B cell (primary cell): ENCODE measurements around the gene FAM204A. TPM values are rescaled to one million over a fixed set of nuclear protein-coding genes. Genes with fewer than 3 reads are reported as not detected.

Source experiments
- ATAC-seq: fragments of 200-7000 bp; cut with Tn5 transposase; one replicate; pipeline ENCODE4 v1.10.0; 2021; ENCODE audit warnings: low read depth, mild to moderate bottlenecking, moderate number of reproducible peaks, moderate library complexity
- CTCF ChIA-PET: fragments of 350-600 bp; sonication (Branson Sonifier 250); formaldehyde crosslinking; loops from one replicate; lab custom pipeline; 2021; ENCODE audit warnings: antibody characterized with exemption, inconsistent platforms; lab: Charles Lee
- POLR2A ChIA-PET: fragments of 350-600 bp; sonication (Branson Sonifier 250); formaldehyde crosslinking; loops from one replicate; lab custom pipeline; 2021; ENCODE audit warnings: antibody characterized with exemption; lab: Charles Lee
- DNase-seq: peaks from one replicate; pipeline ENCODE4 v3.0.0; 2013
- H2AFZ ChIP-seq: 2 replicates; pipeline ENCODE4 v1.6.1; 2012; ENCODE audit warnings: mild to moderate bottlenecking, low read depth, low read length; ENCODE audit not compliant: insufficient read depth, poor library complexity, severe bottlenecking
- H3K27ac ChIP-seq, 2 donors: 1 replicate in 1 of 2; 2 replicates in 1 of 2; pipeline ENCODE4 v1.5.1; 2012 to 2013; ENCODE audit warnings: low read length in 2 of 2, mild to moderate bottlenecking in 2 of 2, moderate library complexity in 1 of 2
- H3K27me3 ChIP-seq, 4 experiments: fragments of 200-600 bp in 1 of 4; sonication (generic) in 1 of 4; replicated peaks in 1 of 4; 1 replicate in 2 of 4; 2 replicates in 2 of 4; pipeline versions ENCODE4 v1.6.1 to v1.7.0; 2013 to 2016; ENCODE audit warnings: low read length in 3 of 4, mild to moderate bottlenecking in 2 of 4, mixed read lengths in 1 of 4, moderate library complexity in 1 of 4; ENCODE audit not compliant: insufficient read depth in 4 of 4, control insufficient read depth in 3 of 4; ENCODE audit errors: control extremely low read depth in 1 of 4
- H3K36me3 ChIP-seq, 2 experiments: replicated peaks in 1 of 2; 1 replicate in 1 of 2; 2 replicates in 1 of 2; pipeline versions ENCODE4 v1.6.1 to v1.7.1; 2013; ENCODE audit warnings: low read length in 1 of 2; ENCODE audit not compliant: insufficient read depth in 2 of 2, control insufficient read depth in 1 of 2; ENCODE audit errors: control extremely low read depth in 1 of 2, extremely low read depth in 1 of 2
- H3K4me1 ChIP-seq, 2 donors: fragments of 200-600 bp in 1 of 2; sonication (generic) in 1 of 2; 1 replicate in 1 of 2; 2 replicates in 1 of 2; pipeline versions ENCODE4 v1.5.1 to v1.6.1; 2013 to 2017; ENCODE audit warnings: low read length in 2 of 2; ENCODE audit not compliant: control insufficient read depth in 2 of 2, insufficient read depth in 2 of 2
- H3K4me2 ChIP-seq: replicated peaks from 2 replicates; pipeline ENCODE3; 2012; ENCODE audit warnings: mild to moderate bottlenecking, low read depth, low read length; ENCODE audit not compliant: poor library complexity, severe bottlenecking
- H3K4me3 ChIP-seq, 5 experiments: fragments of 200-600 bp in 1 of 5; sonication (generic) in 1 of 5; 1 replicate in 3 of 5; 2 replicates in 2 of 5; pipeline versions ENCODE4 v1.5.1 to v1.7.0; 2011 to 2016; ENCODE audit warnings: low read length in 4 of 5, mild to moderate bottlenecking in 4 of 5, low read depth in 2 of 5, control low read depth in 1 of 5, moderate library complexity in 1 of 5; ENCODE audit not compliant: insufficient read depth in 1 of 5; ENCODE audit errors: control extremely low read depth in 1 of 5, extremely low read depth in 1 of 5
- H3K79me2 ChIP-seq: fragments of 200-600 bp; sonication (generic); one replicate; pipeline ENCODE4 v1.6.0; 2016; ENCODE audit warnings: low read length; ENCODE audit not compliant: control insufficient read depth, insufficient read depth
- H3K9ac ChIP-seq: fragments of 200-600 bp; sonication (generic); 2 replicates; pipeline ENCODE4 v1.6.1; 2017; ENCODE audit warnings: mild to moderate bottlenecking, low read length, moderate library complexity
- H3K9me3 ChIP-seq, 3 donors: one replicate each; pipeline versions ENCODE4 v1.6.1 to v1.7.1; 2013; ENCODE audit warnings: low read length in 2 of 3; ENCODE audit not compliant: control insufficient read depth in 2 of 3, insufficient read depth in 1 of 3; ENCODE audit errors: control extremely low read depth in 1 of 3
- H4K20me1 ChIP-seq: 2 replicates; pipeline ENCODE4 v1.6.0; 2012; ENCODE audit warnings: mild to moderate bottlenecking, low read length; ENCODE audit not compliant: insufficient read depth, control insufficient read depth, poor library complexity, severe bottlenecking
- H3K27ac Mint-ChIP-seq: one replicate; pipeline ENCODE4 v1.8.0; 2021; ENCODE audit warnings: mixed read lengths
- H3K27me3 Mint-ChIP-seq: one replicate; pipeline ENCODE4 v1.8.0; 2021; ENCODE audit warnings: mixed read lengths
- H3K4me1 Mint-ChIP-seq: one replicate; pipeline ENCODE4 v1.8.0; 2021; ENCODE audit warnings: mixed read lengths
- H3K4me3 Mint-ChIP-seq: one replicate; pipeline ENCODE4 v1.8.0; 2021; ENCODE audit warnings: mixed read lengths
- H3K9me3 Mint-ChIP-seq: one replicate; pipeline ENCODE4 v1.8.0; 2022; ENCODE audit warnings: mixed read lengths; ENCODE audit not compliant: insufficient read depth
- EZH2 ChIP-seq: IDR thresholded peaks from 2 replicates; pipeline ENCODE4 v1.6.1; 2012; ENCODE audit warnings: borderline replicate concordance, low read depth, mild to moderate bottlenecking, moderate library complexity, low read length; ENCODE audit not compliant: insufficient read depth, poor library complexity, severe bottlenecking
- WGBS: methylation state at CpG from one replicate; pipeline ENCODE4 v1.1.5; 2013; ENCODE audit warnings: missing lambda C conversion rate; ENCODE audit not compliant: insufficient coverage; 5-methylcytosine and 5-hydroxymethylcytosine counted together
- intact Hi-C: fragments of 100-400 bp; cut with micrococcal nuclease; formaldehyde crosslinking; loops from one replicate; pipeline ENCODE4 v1.10.0; 2022
- polyA plus RNA-seq: library from polyadenylated mRNA; depleted of rRNA; stranded (reverse); fragments of >200 nt; gene quantifications from 2 replicates; pipeline ENCODE4 v1.2.3, GENCODE V29; 2012
- total RNA-seq, 2 donors: library from RNA; stranded (reverse); fragments of 120-200 nt in 1 of 2; gene quantifications; 1 replicate in 1 of 2; 2 replicates in 1 of 2; pipeline versions ENCODE4 v1.2.3 to v1.2.4, GENCODE V29; 2013 to 2022
- TF ChIP-seq, protein P1 (sequence below): fragments of 200-600 bp; IDR thresholded peaks from one replicate; pipeline ENCODE4 v1.8.0; 2022; ENCODE audit warnings: antibody characterized with exemption, mild to moderate bottlenecking

The FAM204A gene
- total and polyA plus RNA-seq, 2 donors (not counting 1 experiment from before 2014, with no cell fraction given) = 14.2 to 79.8 TPM

GRCh38 chr10:118324140-118324539 is 18.0 kb downstream of the FAM204A start:
- H3K27me3 ChIP-seq = no peaks in the 10 kb centered on the region
- H2AFZ ChIP-seq = no peak overlapping the region
- no peaks in the 10 kb centered on the region for H3K79me2 ChIP-seq
- H3K9me3 ChIP-seq = no peaks in the 10 kb centered on the region
- intact Hi-C loops = no loop called here
- H3K9ac ChIP-seq = no peak overlapping the region
- H3K27ac ChIP-seq = no peak overlapping the region
- H3K36me3 ChIP-seq = peaks cover 7 to 73% of the 10 kb centered on the region in 2 experiments
- no peak overlapping the region for H3K27ac Mint-ChIP-seq
- ChIA-PET POLR2A (interaction anchor here (0.6 kb wide), 1 partner anchor 8 kb away, joined by 5 read pairs; no protein-coding TSS in a partner anchor), CTCF (no interaction called here)
- H3K9me3 Mint-ChIP-seq = no peaks in the 10 kb centered on the region
- 100% methylated on average over 1 of the region's 2 CpGs for WGBS
- H3K4me1 Mint-ChIP-seq = no peaks in the 10 kb centered on the region
- no peak for TF ChIP-seq EZH2
- TF ChIP-seq, protein P1, sequence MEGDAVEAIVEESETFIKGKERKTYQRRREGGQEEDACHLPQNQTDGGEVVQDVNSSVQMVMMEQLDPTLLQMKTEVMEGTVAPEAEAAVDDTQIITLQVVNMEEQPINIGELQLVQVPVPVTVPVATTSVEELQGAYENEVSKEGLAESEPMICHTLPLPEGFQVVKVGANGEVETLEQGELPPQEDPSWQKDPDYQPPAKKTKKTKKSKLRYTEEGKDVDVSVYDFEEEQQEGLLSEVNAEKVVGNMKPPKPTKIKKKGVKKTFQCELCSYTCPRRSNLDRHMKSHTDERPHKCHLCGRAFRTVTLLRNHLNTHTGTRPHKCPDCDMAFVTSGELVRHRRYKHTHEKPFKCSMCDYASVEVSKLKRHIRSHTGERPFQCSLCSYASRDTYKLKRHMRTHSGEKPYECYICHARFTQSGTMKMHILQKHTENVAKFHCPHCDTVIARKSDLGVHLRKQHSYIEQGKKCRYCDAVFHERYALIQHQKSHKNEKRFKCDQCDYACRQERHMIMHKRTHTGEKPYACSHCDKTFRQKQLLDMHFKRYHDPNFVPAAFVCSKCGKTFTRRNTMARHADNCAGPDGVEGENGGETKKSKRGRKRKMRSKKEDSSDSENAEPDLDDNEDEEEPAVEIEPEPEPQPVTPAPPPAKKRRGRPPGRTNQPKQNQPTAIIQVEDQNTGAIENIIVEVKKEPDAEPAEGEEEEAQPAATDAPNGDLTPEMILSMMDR = no peak
- H3K4me3 ChIP-seq = no peak overlapping the region
- H3K4me1 ChIP-seq = no peaks in the 10 kb centered on the region
- H3K27me3 Mint-ChIP-seq = no peaks in the 10 kb centered on the region
- DNase-seq (no peak), ATAC-seq (no peak)
- no peaks in the 10 kb centered on the region for H4K20me1 ChIP-seq
- H3K4me3 Mint-ChIP-seq = no peak overlapping the region
- no peak overlapping the region for H3K4me2 ChIP-seq

DNA sequence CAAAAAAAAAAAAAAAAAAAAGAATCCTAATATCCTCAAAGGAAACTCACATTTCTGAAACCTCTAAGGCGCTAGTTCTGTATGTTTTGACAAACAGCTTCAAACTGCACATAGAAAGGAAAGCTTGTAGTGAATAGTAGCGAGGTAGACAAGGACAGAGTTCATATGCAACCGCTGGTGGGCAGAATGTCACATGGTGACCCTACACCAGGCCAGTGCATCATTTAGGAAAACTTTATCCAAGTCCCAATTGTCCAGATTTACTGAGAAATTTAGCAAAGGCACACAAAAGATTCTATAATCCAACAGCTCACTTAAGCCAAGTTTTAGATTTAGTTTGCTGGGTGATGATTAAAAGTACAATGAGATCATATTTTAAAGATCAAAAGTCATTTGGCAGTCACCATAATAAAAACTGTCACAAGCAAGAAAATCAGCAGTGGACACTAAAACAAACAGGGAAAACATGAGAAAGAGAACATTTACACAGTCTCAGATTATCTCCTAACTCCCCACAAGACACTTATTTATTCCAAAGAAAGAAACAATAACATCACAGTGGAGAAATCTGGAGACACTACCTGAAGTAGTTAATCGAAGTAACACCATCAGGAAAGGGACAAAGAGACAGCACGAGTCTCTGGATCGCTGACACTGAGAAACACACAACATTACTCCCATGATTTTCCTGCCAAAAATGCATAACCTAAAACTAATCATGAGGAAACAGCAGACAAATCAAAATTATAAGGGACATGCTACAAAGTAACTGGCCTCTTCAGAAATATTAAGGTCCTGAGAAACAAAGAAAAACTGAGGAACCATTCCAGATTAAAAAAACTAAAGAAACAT is 20.2 kb downstream of the FAM204A start:
- no peak overlapping the region for H3K27ac Mint-ChIP-seq
- H4K20me1 ChIP-seq = no peaks in the 10 kb centered on the region
- TF ChIP-seq, protein P1 = no peak
- TF ChIP-seq EZH2 = no peak
- no peaks in the 10 kb centered on the region for H3K27me3 ChIP-seq
- H3K4me3 ChIP-seq = no peak overlapping the region
- no peak overlapping the region for H2AFZ ChIP-seq
- H3K4me1 ChIP-seq = no peaks in the 10 kb centered on the region
- H3K27ac ChIP-seq = no peak overlapping the region
- intact Hi-C loops = no loop called here
- H3K9me3 Mint-ChIP-seq = no peaks in the 10 kb centered on the region
- H3K4me3 Mint-ChIP-seq = no peak overlapping the region
- H3K36me3 ChIP-seq = peaks cover 2 to 57% of the 10 kb centered on the region in 2 experiments
- no peaks in the 10 kb centered on the region for H3K79me2 ChIP-seq
- H3K9me3 ChIP-seq = no peaks in the 10 kb centered on the region
- ChIA-PET CTCF (no interaction called here), POLR2A (no interaction called here)
- WGBS = 93% methylated on average over 3 of the region's 6 CpGs
- H3K27me3 Mint-ChIP-seq = no peaks in the 10 kb centered on the region
- ATAC-seq = no peak
- H3K4me2 ChIP-seq = no peak overlapping the region
- DNase-seq = no peak
- H3K9ac ChIP-seq = no peak overlapping the region
- H3K4me1 Mint-ChIP-seq = no peaks in the 10 kb centered on the region
